ENCODE results near the gene MAPT.
A peak's percentile ranks its signal among the peaks of the same experiment; 100 is the strongest.

Gene MAPT

GRCh38 chr17:45863857-45864654 is 30.3 kb upstream of the MAPT start:
- no peak for DNase-seq

- no peak for DNase-seq
Observed at GRCh38 chr17:45867171-45867570, 27.2 kb upstream of the MAPT start.

GRCh38 chr17:45867702-45868101 is 26.7 kb upstream of the MAPT start:
- no peak for DNase-seq

GRCh38 chr17:45868276-45868675 is 26.1 kb upstream of the MAPT start:
- DNase-seq, result no peak

- no peak for DNase-seq
Observed at GRCh38 chr17:45869676-45870341, 24.5 kb upstream of the MAPT start.

- no peak for DNase-seq
Observed at GRCh38 chr17:45870342-45870974, 23.9 kb upstream of the MAPT start.

GRCh38 chr17:45871718-45872117 is 22.6 kb upstream of the MAPT start:
- no peak for DNase-seq

GRCh38 chr17:45873728-45874127 is 20.6 kb upstream of the MAPT start:
- DNase-seq, result no peak

GRCh38 chr17:45874151-45874550 is 20.2 kb upstream of the MAPT start:
- DNase-seq, result no peak

GRCh38 chr17:45876539-45876938 is 17.8 kb upstream of the MAPT start:
- DNase-seq, result no peak

- no peak for DNase-seq
Observed at GRCh38 chr17:45877467-45877866, 16.9 kb upstream of the MAPT start.

GRCh38 chr17:45883063-45883462 is 11.3 kb upstream of the MAPT start:
- DNase-seq, result no peak

GRCh38 chr17:45886852-45887251 is 7.5 kb upstream of the MAPT start:
- no peak for DNase-seq

- DNase-seq, result no peak
Observed at GRCh38 chr17:45888392-45888791, 6.0 kb upstream of the MAPT start.

GRCh38 chr17:45889579-45889978 is 4.8 kb upstream of the MAPT start:
- DNase-seq, result no peak

- no peak for DNase-seq
Observed at GRCh38 chr17:45893725-45894021, 681 bp upstream of the MAPT start.

GRCh38 chr17:45895304-45895968 is 1.1 kb downstream of the MAPT start:
- peak; percentile 92 for DNase-seq

- DNase-seq, result peak; percentile 61
Observed at GRCh38 chr17:45895969-45896785, 1.8 kb downstream of the MAPT start.

- peak; percentile 54 for DNase-seq
Observed at GRCh38 chr17:45896803-45897693, 2.7 kb downstream of the MAPT start.

GRCh38 chr17:45900136-45900535 is 5.8 kb downstream of the MAPT start:
- no peak for DNase-seq

- no peak for DNase-seq
Observed at GRCh38 chr17:45900723-45901415, 6.5 kb downstream of the MAPT start.

All from DMS79 (cell line).